ENCODE measurements around the gene FAM184A. TPM values are rescaled to one million over a fixed set of nuclear protein-coding genes. Genes with fewer than 3 reads are reported as not detected.

Gene FAM184A
- total and polyA plus RNA-seq, 2 of the 8 experiments (the other 6 are each of a cell fraction or from before 2014, with no cell fraction given) = 6.3 to 11.3 TPM

- no peak for FAIRE-seq
Measured at GRCh38 chr6:118984342-118984741, 94.1 kb downstream of the FAM184A start.

More at GRCh38 chr6:118984342-118984741, 94.1 kb downstream of the FAM184A start:
- Histone ChIP-seq H4K91ac (replicated peaks; ENCODE audit: insufficient read length, low read length) (no peak overlapping the region), H3K23me2 (ENCODE audit: low read depth, low read length) (no peaks in the 10 kb centered on the region), H3K4me3 (ENCODE audit: extremely low read depth in 1 of 4, insufficient read depth in 2 of 4, low read depth in 3 of 4, low read length in 4 of 4) (no peak overlapping the region), H3K4me1 (replicated peaks in 1 of 4; ENCODE audit: control insufficient read depth in 3 of 4, insufficient read depth in 4 of 4, low read length in 3 of 4) (no peaks in the 10 kb centered on the region), H3K18ac (ENCODE audit: extremely low read depth, low read length) (no peak overlapping the region), H4K20me1 (replicated peaks in 1 of 2; ENCODE audit: control insufficient read depth in 1 of 2, insufficient read depth in 2 of 2, low read length in 2 of 2) (no peaks in the 10 kb centered on the region), H4K8ac (ENCODE audit: extremely low read depth, insufficient read depth, low read length) (no peak overlapping the region), H3K27ac (ENCODE audit: low read depth, low read length) (no peak overlapping the region), H2AK5ac (ENCODE audit: low read depth, low read length) (no peak overlapping the region), H2BK20ac (ENCODE audit: low read length) (no peak overlapping the region), H3K79me1 (ENCODE audit: low read depth, low read length) (no peaks in the 10 kb centered on the region), H3K4ac (replicated peaks; ENCODE audit: insufficient read length, low read depth, low read length) (no peak overlapping the region), H3K4me2 (ENCODE audit: insufficient read depth in 1 of 2, low read depth in 2 of 2, low read length in 2 of 2) (no peak overlapping the region), H3K79me2 (ENCODE audit: control insufficient read depth in 1 of 2, insufficient read depth in 2 of 2, low read length in 2 of 2) (no peaks in the 10 kb centered on the region), H2BK5ac (ENCODE audit: low read depth, low read length) (no peak overlapping the region), H3K23ac (ENCODE audit: insufficient read length) (no peak overlapping the region), H3K9ac (replicated peaks in 1 of 4; ENCODE audit: extremely low read depth in 1 of 4, low read depth in 3 of 4, low read length in 3 of 4) (no peak overlapping the region), H4K5ac (ENCODE audit: insufficient read length, low read depth, low read length) (no peak overlapping the region), H3K27me3 (replicated peaks in 1 of 4; ENCODE audit: control insufficient read depth in 3 of 4, extremely low read depth in 1 of 4, insufficient read depth in 3 of 4, low read length in 3 of 4) (no peaks in the 10 kb centered on the region), H2BK120ac (replicated peaks; ENCODE audit: low read depth, low read length) (no peak overlapping the region), H3K36me3 (ENCODE audit: control insufficient read depth in 2 of 4, insufficient read depth in 4 of 4, low read length in 3 of 4) (no peaks in the 10 kb centered on the region; a peak in 1 of 8 replicates), H3K9me3 (ENCODE audit: insufficient read depth in 2 of 2, low read depth in 1 of 2, low read length in 1 of 2) (no peaks in the 10 kb centered on the region), H2AFZ (ENCODE audit: low read length) (no peak overlapping the region), H3K56ac (replicated peaks; ENCODE audit: insufficient read length, low read depth, low read length) (no peak overlapping the region), H2BK15ac (ENCODE audit: low read length) (no peak overlapping the region), H3K14ac (ENCODE audit: insufficient read length) (no peak overlapping the region), H2BK12ac (ENCODE audit: low read depth, low read length) (no peak overlapping the region)
- 87% methylated on average over 2 of the region's 2 CpGs; no CpG with 5 or more reads in 1 of the 2 experiments for WGBS, 2 experiments (ENCODE audit: extremely low coverage in 1 of 2, insufficient coverage in 1 of 2, insufficient read length in 1 of 2, insufficient replicate concordance in 2 of 2, low coverage in 1 of 2, low lambda C conversion rate in 2 of 2, missing lambda C conversion rate in 1 of 2)
- DNase-seq (ENCODE audit: low read depth in 1 of 2, low spot score in 2 of 2) = no peak
- no peak for TF ChIP-seq POLR2A (IDR thresholded peaks at IDR 0.05; ENCODE audit: control extremely low read depth in 1 of 2, low read depth in 2 of 2, low read length in 2 of 2)
- TF ChIP-seq SAP30 (IDR thresholded peaks at IDR 0.05; ENCODE audit: insufficient read depth, insufficient replicate concordance, low read length) = no peak
- no peak for TF ChIP-seq HDAC2 (IDR thresholded peaks at IDR 0.05; ENCODE audit: borderline replicate concordance in 1 of 2, low read depth in 2 of 2, low read length in 2 of 2)
- TF ChIP-seq TAF1 (IDR thresholded peaks at IDR 0.05; ENCODE audit: low read depth, low read length) = no peak
- ChIA-PET POLR2A (ENCODE audit: partially characterized antibody) (no interaction called here), CTCF (ENCODE audit: partially characterized antibody) (no interaction called here)
